Liver (tissue), 9 donors: ENCODE results near the gene TPCN1. TPM values are rescaled to one million over a fixed set of nuclear protein-coding genes. Genes with fewer than 3 reads are reported as not detected.

Experiments used
- DNase-seq: peaks from one replicate; pipeline ENCODE4 v3.0.0-alpha.2; 2017; ENCODE audit warnings: low spot score
- H3K27ac ChIP-seq, 2 donors: one replicate each; pipeline ENCODE4 v1.7.0; 2013; ENCODE audit warnings: inconsistent platforms in 2 of 2, low read length in 2 of 2, control low read depth in 1 of 2, low read depth in 1 of 2, mild to moderate bottlenecking in 1 of 2
- H3K27me3 ChIP-seq, 4 donors: one replicate each; pipeline versions ENCODE4 v1.6.1 to v1.7.0; 2013; ENCODE audit warnings: low read length in 3 of 4, inconsistent platforms in 1 of 4, mild to moderate bottlenecking in 1 of 4, moderate library complexity in 1 of 4; ENCODE audit not compliant: control insufficient read depth in 4 of 4, insufficient read depth in 4 of 4
- H3K36me3 ChIP-seq, 4 donors: one replicate each; pipeline versions ENCODE4 v1.6.1 to v1.7.0; 2013; ENCODE audit warnings: low read length in 3 of 4, mild to moderate bottlenecking in 3 of 4, low read depth in 1 of 4, moderate library complexity in 1 of 4; ENCODE audit not compliant: control insufficient read depth in 4 of 4, insufficient read depth in 3 of 4
- H3K4me1 ChIP-seq, 4 donors: one replicate each; pipeline versions ENCODE4 v1.6.1 to v1.7.0; 2013; ENCODE audit warnings: low read length in 3 of 4, mild to moderate bottlenecking in 3 of 4, moderate library complexity in 1 of 4; ENCODE audit not compliant: control insufficient read depth in 4 of 4, insufficient read depth in 4 of 4
- H3K4me3 ChIP-seq, 3 donors: one replicate each; pipeline versions ENCODE4 v1.6.1 to v1.7.0; 2013; ENCODE audit warnings: low read length in 3 of 3, control low read depth in 1 of 3, low read depth in 1 of 3, mild to moderate bottlenecking in 1 of 3
- H3K9ac ChIP-seq, 2 donors: one replicate each; pipeline ENCODE4 v1.7.0; 2013; ENCODE audit warnings: low read length in 2 of 2, mild to moderate bottlenecking in 2 of 2, moderate library complexity in 2 of 2, control low read depth in 1 of 2, low read depth in 1 of 2
- H3K9me3 ChIP-seq, 4 donors: one replicate each; pipeline versions ENCODE4 v1.6.1 to v1.7.0; 2013; ENCODE audit warnings: low read length in 3 of 4; ENCODE audit not compliant: control insufficient read depth in 4 of 4
- FOXA2 ChIP-seq: IDR thresholded peaks from 2 replicates; pipeline ENCODE4 v1.6.1; 2016; ENCODE audit warnings: antibody characterized with exemption
- GABPA ChIP-seq, 2 donors: IDR thresholded peaks in 1 of 2; conservative IDR thresholded peaks in 1 of 2; 2 replicates each; pipeline ENCODE4 v1.6.1; 2016; ENCODE audit warnings: antibody characterized with exemption in 2 of 2, mild to moderate bottlenecking in 1 of 2, moderate library complexity in 1 of 2
- HNF4A ChIP-seq, 2 donors: conservative IDR thresholded peaks; 2 replicates each; pipeline ENCODE4 v1.6.1; 2016; ENCODE audit warnings: antibody characterized with exemption in 2 of 2, mild to moderate bottlenecking in 2 of 2
- HNF4G ChIP-seq: IDR thresholded peaks from 2 replicates; pipeline ENCODE4 v1.6.1; 2016; ENCODE audit warnings: antibody characterized with exemption
- JUND ChIP-seq, 2 donors: IDR thresholded peaks; 2 replicates each; pipeline ENCODE4 v1.6.1; 2016; ENCODE audit warnings: antibody characterized with exemption in 2 of 2
- NR2F2 ChIP-seq: IDR thresholded peaks from 2 replicates; pipeline ENCODE4 v1.6.1; 2016; ENCODE audit warnings: antibody characterized with exemption
- RAD21 ChIP-seq, 2 donors: IDR thresholded peaks; 2 replicates each; pipeline ENCODE4 v1.6.1; 2016; ENCODE audit warnings: antibody characterized with exemption in 2 of 2, mild to moderate bottlenecking in 2 of 2
- RXRA ChIP-seq, 2 donors: IDR thresholded peaks; 2 replicates each; pipeline ENCODE4 v1.6.1; 2017 to 2018; ENCODE audit warnings: antibody characterized with exemption in 2 of 2, mild to moderate bottlenecking in 1 of 2
- SP1 ChIP-seq: IDR thresholded peaks from 2 replicates; pipeline ENCODE4 v1.6.1; 2018; ENCODE audit warnings: antibody characterized with exemption, mild to moderate bottlenecking
- TAF1 ChIP-seq: conservative IDR thresholded peaks from 2 replicates; pipeline ENCODE4 v1.6.1; 2016; ENCODE audit warnings: antibody characterized with exemption, mild to moderate bottlenecking
- WGBS: extraction: QIAGEN DNeasy Blood & Tissue Kit; methylation state at CpG from one replicate; pipeline ENCODE4 v1.1.7; 2013; 5-methylcytosine and 5-hydroxymethylcytosine counted together
- polyA plus RNA-seq, 2 donors: library from polyadenylated mRNA; stranded (reverse) in 1 of 2; unstranded in 1 of 2; fragments of 200-250 nt in 1 of 2; fragments of >200 nt in 1 of 2; fragmentation: Nextera tagmentation in 1 of 2; extraction: Ambion mirVana in 1 of 2; gene quantifications; one replicate each; pipeline versions ENCODE4 v1.2.1 to v1.2.3, GENCODE V29; 2013 to 2015
- total RNA-seq, 2 donors: library from RNA; depleted of rRNA; stranded (reverse); fragments of >200 nt; gene quantifications; one replicate each; pipeline ENCODE4 v1.2.3, GENCODE V29; 2014
- TF ChIP-seq, protein P1 (sequence below): IDR thresholded peaks from 2 replicates; pipeline ENCODE4 v1.6.1; 2016; ENCODE audit warnings: antibody characterized with exemption
- donor health status: healthy.
- donor health status: healthy.
- donor health status: healthy.
- donor health status: healthy.
- donor health status: healthy.

Gene TPCN1
- total and polyA plus RNA-seq, 4 donors: 8.6 to 19.2 (median 13.7) TPM

DNA sequence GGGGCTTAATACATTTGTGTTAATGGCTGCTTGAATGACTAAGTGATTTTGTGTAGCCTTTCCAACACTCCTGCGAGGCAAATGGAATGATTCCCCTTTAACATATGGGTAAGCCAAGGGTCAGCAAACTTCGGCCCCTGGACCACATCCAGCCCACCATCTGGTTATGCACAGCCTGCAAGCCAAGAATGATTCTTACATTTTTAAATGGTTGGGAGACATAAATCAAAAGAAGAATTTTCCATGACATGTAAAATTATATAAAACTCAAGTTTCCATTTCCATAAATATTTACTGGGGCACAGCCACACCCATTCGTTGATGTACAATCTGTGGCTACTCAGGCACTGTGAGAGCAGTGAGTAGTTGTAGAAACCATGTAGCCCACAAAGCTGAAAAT lies 104.7 kb downstream of the TPCN1 start:
- no peak overlapping the region for H3K9ac ChIP-seq
- TF ChIP-seq GABPA (IDR thresholded peaks at IDR 0.05 in 1 of 2, conservative IDR thresholded peaks at IDR 0.05 in 1 of 2) (no peak), SP1 (peak; percentile 18), NR2F2 (peak; percentile 96), HNF4A (conservative IDR thresholded peaks at IDR 0.05) (no peak), RXRA (IDR thresholded peaks at IDR 0.05) (peak; percentile 15 to 45), FOXA2 (no peak)

DNA sequence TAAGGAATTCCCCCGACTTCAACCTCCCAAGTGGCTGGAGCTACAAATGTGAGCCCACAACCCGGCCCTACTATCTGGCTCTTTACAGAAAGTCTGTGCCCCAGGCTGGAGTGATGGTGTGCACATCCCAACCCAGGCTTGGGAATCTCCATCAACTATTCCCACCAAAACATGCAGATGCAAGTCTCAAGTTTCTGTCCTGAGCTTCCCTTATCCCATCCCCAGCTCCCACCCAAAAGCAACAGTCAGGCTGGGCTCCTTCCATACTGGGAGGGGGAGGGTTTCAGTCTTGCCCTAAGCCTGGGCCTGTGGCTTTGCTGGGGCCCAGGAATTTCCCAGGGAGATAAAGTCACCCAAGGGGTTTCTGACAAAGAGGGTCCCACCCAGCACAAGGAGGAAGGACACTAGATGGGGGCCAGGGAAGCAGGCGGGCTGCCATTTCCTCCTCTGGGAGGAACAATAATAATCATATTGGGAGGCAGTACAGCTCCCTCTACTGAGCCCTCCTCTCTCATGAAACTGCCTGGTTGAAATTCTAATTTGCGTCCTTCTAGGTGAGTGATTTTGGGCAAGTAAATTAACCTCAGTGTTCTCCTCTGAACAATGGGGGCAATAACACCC lies 105.6 kb downstream of the TPCN1 start:
- DNase-seq: no peak
- H3K36me3 ChIP-seq: peaks cover 0 to 9% (median 4%) of the 10 kb centered on the region in 4 donors

More for the DNA sequence above, 104.7 kb downstream of the TPCN1 start:
- Histone ChIP-seq H3K27me3 (no peaks in the 10 kb centered on the region), H3K4me3 (no peak overlapping the region), H3K4me1 (peaks cover 0 to 5% (median 2%) of the 10 kb centered on the region in 4 donors), H3K9me3 (no peaks in the 10 kb centered on the region), H3K36me3 (peaks cover 1 to 10% (median 5%) of the 10 kb centered on the region in 4 donors), H3K27ac (no peak overlapping the region)
- 51% methylated on average over 3 of the region's 3 CpGs for WGBS
- no peak for DNase-seq

DNA sequence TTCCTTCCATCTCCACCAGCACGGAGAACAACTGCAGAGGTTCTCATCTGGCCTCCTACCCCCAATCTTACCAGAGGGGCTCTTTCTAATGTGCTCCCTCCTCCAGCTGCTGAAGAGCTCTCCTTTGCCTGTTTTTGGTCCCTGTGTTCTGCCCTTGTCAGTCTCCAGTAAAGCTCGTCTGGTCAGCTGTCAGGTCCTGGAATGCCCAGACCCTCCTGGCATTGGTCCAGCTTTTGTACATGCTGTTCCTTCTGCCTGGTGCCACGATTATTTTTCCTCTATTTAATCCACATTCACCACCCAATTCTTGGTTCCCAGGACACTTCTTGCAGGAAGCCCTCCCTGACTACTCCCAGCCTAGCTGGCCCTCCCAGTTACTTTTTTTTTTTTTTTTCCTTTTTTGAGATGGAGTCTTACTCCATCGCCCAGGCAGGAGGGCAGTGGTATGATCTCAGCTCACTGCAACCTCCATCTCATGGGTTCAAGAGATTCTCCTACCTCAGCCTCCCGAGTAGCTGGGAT lies 107.2 kb downstream of the TPCN1 start:
- no peak for DNase-seq
- Histone ChIP-seq H3K9ac (no peak overlapping the region), H3K36me3 (peaks cover 0 to 13% (median 5%) of the 10 kb centered on the region in 4 donors), H3K4me3 (no peak overlapping the region), H3K27me3 (no peaks in the 10 kb centered on the region), H3K4me1 (peaks cover 0 to 6% (median 2%) of the 10 kb centered on the region in 4 donors), H3K9me3 (no peaks in the 10 kb centered on the region), H3K27ac (no peak overlapping the region)
- WGBS: 88% methylated on average over 5 of the region's 5 CpGs
- no peak for TF ChIP-seq RAD21 (IDR thresholded peaks at IDR 0.05)

More for the DNA sequence above, 105.6 kb downstream of the TPCN1 start:
- Histone ChIP-seq H3K9ac (no peak overlapping the region), H3K9me3 (no peaks in the 10 kb centered on the region), H3K4me1 (peaks cover 0 to 5% (median 2%) of the 10 kb centered on the region in 4 donors), H3K27me3 (no peaks in the 10 kb centered on the region), H3K27ac (no peak overlapping the region), H3K4me3 (no peak overlapping the region)
- 84% methylated on average over 4 of the region's 4 CpGs for WGBS
- TF ChIP-seq FOXA2: no peak
- no peak for TF ChIP-seq TAF1
- no peak for TF ChIP-seq HNF4A (conservative IDR thresholded peaks at IDR 0.05)

DNA sequence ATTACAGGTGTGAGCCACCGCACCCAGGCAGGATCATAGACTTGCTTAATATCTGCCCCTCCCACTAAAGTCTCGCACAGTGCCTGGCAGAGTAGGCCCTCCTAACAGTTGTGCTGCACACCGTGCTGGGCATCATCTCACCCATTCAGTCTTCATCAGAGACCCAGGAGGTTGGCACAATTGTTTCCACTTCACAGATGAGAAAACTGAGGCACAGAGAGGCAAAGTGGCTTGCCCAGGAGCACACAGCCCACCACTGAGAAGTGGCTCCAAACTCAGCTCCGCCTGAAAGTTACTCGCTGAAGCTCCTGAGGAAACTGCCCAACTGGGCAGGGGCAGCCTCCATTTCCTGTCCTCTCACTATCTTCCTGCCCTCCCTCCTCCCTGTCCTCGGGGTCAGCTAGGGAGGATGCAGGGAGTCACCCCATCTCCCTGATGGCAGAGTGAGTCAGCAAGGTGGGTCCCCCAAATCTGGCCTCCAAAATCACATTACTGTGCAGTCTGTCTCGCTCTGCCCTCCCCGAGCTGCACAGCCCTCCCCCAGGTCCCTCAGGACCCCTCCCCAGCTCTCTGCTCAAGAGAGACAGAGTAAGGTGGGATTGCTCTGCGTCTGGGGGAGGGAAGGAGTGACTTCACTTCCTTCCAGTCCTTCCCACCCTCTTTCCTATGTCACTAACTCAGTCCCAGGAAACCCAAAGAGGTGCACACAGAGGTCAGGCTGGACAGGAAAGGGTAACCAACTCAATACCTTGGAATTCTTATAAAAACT lies 107.9 kb downstream of the TPCN1 start:
- no peak overlapping the region for H3K4me3 ChIP-seq
- TF ChIP-seq HNF4G (no peak), RAD21 (IDR thresholded peaks at IDR 0.05) (no peak), JUND (IDR thresholded peaks at IDR 0.05) (no peak), RXRA (IDR thresholded peaks at IDR 0.05) (no peak), GABPA (IDR thresholded peaks at IDR 0.05 in 1 of 2, conservative IDR thresholded peaks at IDR 0.05 in 1 of 2) (no peak), HNF4A (conservative IDR thresholded peaks at IDR 0.05) (no peak), NR2F2 (no peak), SP1 (no peak)
- TF ChIP-seq, protein P1, sequence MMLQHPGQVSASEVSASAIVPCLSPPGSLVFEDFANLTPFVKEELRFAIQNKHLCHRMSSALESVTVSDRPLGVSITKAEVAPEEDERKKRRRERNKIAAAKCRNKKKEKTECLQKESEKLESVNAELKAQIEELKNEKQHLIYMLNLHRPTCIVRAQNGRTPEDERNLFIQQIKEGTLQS: no peak
- H3K9ac ChIP-seq: no peak overlapping the region
- H3K9me3 ChIP-seq: no peaks in the 10 kb centered on the region
- DNase-seq: no peak
- no peaks in the 10 kb centered on the region for H3K27me3 ChIP-seq
- peaks cover 0 to 13% (median 5%) of the 10 kb centered on the region in 4 donors for H3K36me3 ChIP-seq
- WGBS: 89% methylated on average over 9 of the region's 9 CpGs
- no peak overlapping the region for H3K27ac ChIP-seq
- peaks cover 0 to 13% (median 4%) of the 10 kb centered on the region in 4 donors for H3K4me1 ChIP-seq
